GM15510 (cell line): Measurements from ENCODE around the gene MAP2K7.
A peak's percentile ranks its signal among the peaks of the same experiment; 100 is the strongest.

Experiments
- POLR2A ChIP-seq: IDR thresholded peaks from 3 replicates; pipeline ENCODE4 v1.6.1; 2011; ENCODE audit warnings: borderline replicate concordance; ENCODE audit not compliant: insufficient read length; ENCODE audit errors: extremely low read depth

The MAP2K7 gene

GRCh38 chr19:7916103-7916954 is 12.7 kb downstream of the MAP2K7 start:
- TF ChIP-seq POLR2A, result no peak

- no peak for TF ChIP-seq POLR2A
Measured at GRCh38 chr19:7916955-7917266, 13.2 kb downstream of the MAP2K7 start.

- no peak for TF ChIP-seq POLR2A
Measured at GRCh38 chr19:7917267-7918061, 13.8 kb downstream of the MAP2K7 start.

GRCh38 chr19:7918615-7919421 is 15.1 kb downstream of the MAP2K7 start:
- TF ChIP-seq POLR2A, result no peak

GRCh38 chr19:7919610-7920518 is 16.2 kb downstream of the MAP2K7 start, which contains the start of gene SNAPC2:
Gene SNAPC2, plus strand, starts transcription at chr19:7920338. Its CDS starts 29 bp downstream, at chr19:7920367.
- peak; percentile 60 for TF ChIP-seq POLR2A

GRCh38 chr19:7920519-7921301 is 17.0 kb downstream of the MAP2K7 start:
- TF ChIP-seq POLR2A, result peak; percentile 23

GRCh38 chr19:7921302-7921966 is 17.8 kb downstream of the MAP2K7 start:
- no peak for TF ChIP-seq POLR2A

- no peak for TF ChIP-seq POLR2A
Measured at GRCh38 chr19:7921967-7922835, 18.5 kb downstream of the MAP2K7 start.

GRCh38 chr19:7922836-7923195 is 19.1 kb downstream of the MAP2K7 start:
- TF ChIP-seq POLR2A, result no peak

GRCh38 chr19:7923295-7924191 is 19.9 kb downstream of the MAP2K7 start:
- no peak for TF ChIP-seq POLR2A

GRCh38 chr19:7924241-7924640 is 20.6 kb downstream of the MAP2K7 start:
- TF ChIP-seq POLR2A, result no peak
